ENCODE results near the gene CST9. TPM values are rescaled to one million over a fixed set of nuclear protein-coding genes. Genes with fewer than 3 reads are reported as not detected.

The CST9 gene
- total and polyA plus RNA-seq, 2 of the 13 experiments (the other 11 are each of a cell fraction or from before 2014, with no cell fraction given), result 0.07 TPM; not detected in 1

GRCh38 chr20:23612396-23612795, 6.7 kb upstream of the CST9 start:
- DNase-seq (ENCODE audit: low spot score) (no peak), ATAC-seq (no peak), FAIRE-seq (no peak)
- no peak overlapping the region for H2AFZ ChIP-seq (ENCODE audit: low read length)
- peaks cover 0 to 4% of the 10 kb centered on the region in 2 experiments; a peak in 2 of 5 replicates for H3K27me3 ChIP-seq (ENCODE audit: control insufficient read depth in 1 of 2, insufficient read depth in 2 of 2, low read length in 2 of 2)
- ChIA-PET POLR2A (interaction anchor here (1.2 to 1.6 kb wide), 2 partner anchors 49 to 262 kb away, joined by 4 read pairs; partner anchors contain the start of gene NXT1), CTCF (ENCODE audit: low intra/inter-chr PET ratio, low total read pairs) (no interaction called here)
- intact Hi-C loops (cut with micrococcal nuclease; ENCODE audit: unreplicated experiment), result no loop called here
- no peaks in the 10 kb centered on the region for H3K79me2 ChIP-seq (ENCODE audit: insufficient read depth, low read length)
- no peak overlapping the region for H3K4me3 ChIP-seq (replicated peaks in 1 of 3; ENCODE audit: insufficient read depth in 1 of 3, low read depth in 2 of 3, low read length in 3 of 3)
- no peaks in the 10 kb centered on the region for H3K9me3 ChIP-seq (ENCODE audit: low read length)
- H3K4me1 ChIP-seq (ENCODE audit: insufficient read depth, low read length), result peaks cover 24% of the 10 kb centered on the region
- TF ChIP-seq ZNF850 (CRISPR knock-in tag; conservative IDR thresholded peaks at IDR 0.05) (no peak), GABPA (IDR thresholded peaks at IDR 0.05; ENCODE audit: low read depth, low read length) (no peak), GABPA (CRISPR knock-in tag; IDR thresholded peaks at IDR 0.05; ENCODE audit: low read depth) (no peak), SRF (IDR thresholded peaks at IDR 0.05; ENCODE audit: low read depth, low read length) (no peak), SIX1 (CRISPR knock-in tag; IDR thresholded peaks at IDR 0.05; ENCODE audit: borderline replicate concordance) (no peak), SNAPC5 (CRISPR knock-in tag; IDR thresholded peaks at IDR 0.05; ENCODE audit: borderline replicate concordance) (no peak), CENPBD1 (CRISPR knock-in tag; IDR thresholded peaks at IDR 0.05; ENCODE audit: borderline replicate concordance, low read depth) (no peak), PAXIP1 (CRISPR knock-in tag; conservative IDR thresholded peaks at IDR 0.05) (no peak), ZNF138 (CRISPR knock-in tag; IDR thresholded peaks at IDR 0.05; ENCODE audit: low read depth) (no peak), ZNF256 (CRISPR knock-in tag; conservative IDR thresholded peaks at IDR 0.05) (no peak), NCOA5 (CRISPR knock-in tag; IDR thresholded peaks at IDR 0.05) (no peak), NFAT5 (CRISPR knock-in tag; IDR thresholded peaks at IDR 0.05) (no peak), ZNF740 (CRISPR knock-in tag; IDR thresholded peaks at IDR 0.05) (no peak), CENPT (CRISPR knock-in tag; IDR thresholded peaks at IDR 0.05; ENCODE audit: low read depth) (no peak)
- no peaks in the 10 kb centered on the region for H4K20me1 ChIP-seq (ENCODE audit: insufficient read depth, low read length)
- no TSS peak for BruUV-seq (replicated peaks)
- H3K27ac ChIP-seq (ENCODE audit: extremely low read length, insufficient read depth, low read length), result no peak overlapping the region
- no peak overlapping the region for H3K4me2 ChIP-seq (ENCODE audit: low read depth, low read length)
- no peaks in the 10 kb centered on the region for H3K36me3 ChIP-seq (replicated peaks in 1 of 2; ENCODE audit: control insufficient read depth in 1 of 2, insufficient read depth in 2 of 2, low read length in 2 of 2)
- H3K9ac ChIP-seq (ENCODE audit: insufficient read depth, low read depth, low read length), result no peak overlapping the region
- WGBS (ENCODE audit: low lambda C conversion rate), result 2% methylated on average over 2 of the region's 2 CpGs
- in situ Hi-C loops (cut with HindIII; ENCODE audit: extremely low pct_ligation_motif_present, low pct_unique_long_range_greater_than_20kb), result no loop called here

All from HepG2 (cell line).